Tibial nerve (tissue), 4 donors: ENCODE measurements around the gene WDR77.

Experiments used
- EP300 ChIP-seq, 2 donors: sonication (generic); formaldehyde crosslinking; IDR thresholded peaks; one replicate each; pipeline ENCODE4 v1.6.1; 2017; ENCODE audit warnings: antibody characterized with exemption in 2 of 2, mild to moderate bottlenecking in 1 of 2
- POLR2A ChIP-seq, 2 donors: fragments of 450-650 bp; IDR thresholded peaks; one replicate each; pipeline ENCODE4 v1.6.1; 2017; ENCODE audit warnings: antibody characterized with exemption in 2 of 2, mild to moderate bottlenecking in 2 of 2, moderate library complexity in 2 of 2
- TF ChIP-seq, protein P1 (sequence below), 5 experiments: fragments of 200-600 bp in 3 of 5; fragments of 450-650 bp in 2 of 5; sonication (generic) in 3 of 5; IDR thresholded peaks; one replicate each; pipeline ENCODE4 v1.5.1; 2016 to 2019; ENCODE audit warnings: antibody characterized with exemption in 5 of 5, mild to moderate bottlenecking in 3 of 5, moderate library complexity in 2 of 5

- no peak for TF ChIP-seq POLR2A (IDR thresholded peaks at IDR 0.05)
- TF ChIP-seq, protein P1, sequence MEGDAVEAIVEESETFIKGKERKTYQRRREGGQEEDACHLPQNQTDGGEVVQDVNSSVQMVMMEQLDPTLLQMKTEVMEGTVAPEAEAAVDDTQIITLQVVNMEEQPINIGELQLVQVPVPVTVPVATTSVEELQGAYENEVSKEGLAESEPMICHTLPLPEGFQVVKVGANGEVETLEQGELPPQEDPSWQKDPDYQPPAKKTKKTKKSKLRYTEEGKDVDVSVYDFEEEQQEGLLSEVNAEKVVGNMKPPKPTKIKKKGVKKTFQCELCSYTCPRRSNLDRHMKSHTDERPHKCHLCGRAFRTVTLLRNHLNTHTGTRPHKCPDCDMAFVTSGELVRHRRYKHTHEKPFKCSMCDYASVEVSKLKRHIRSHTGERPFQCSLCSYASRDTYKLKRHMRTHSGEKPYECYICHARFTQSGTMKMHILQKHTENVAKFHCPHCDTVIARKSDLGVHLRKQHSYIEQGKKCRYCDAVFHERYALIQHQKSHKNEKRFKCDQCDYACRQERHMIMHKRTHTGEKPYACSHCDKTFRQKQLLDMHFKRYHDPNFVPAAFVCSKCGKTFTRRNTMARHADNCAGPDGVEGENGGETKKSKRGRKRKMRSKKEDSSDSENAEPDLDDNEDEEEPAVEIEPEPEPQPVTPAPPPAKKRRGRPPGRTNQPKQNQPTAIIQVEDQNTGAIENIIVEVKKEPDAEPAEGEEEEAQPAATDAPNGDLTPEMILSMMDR (IDR thresholded peaks at IDR 0.05): no peak
- no peak for TF ChIP-seq EP300 (IDR thresholded peaks at IDR 0.05)
Measured at GRCh38 chr1:111483876-111484275, 34.8 kb upstream of the WDR77 start.
